H9 (cell line): Measurements from ENCODE around the gene FLOT2. TPM values are rescaled to one million over a fixed set of nuclear protein-coding genes. Genes with fewer than 3 reads are reported as not detected.

ENCODE experiments used
- DNase-seq: peaks from one replicate; pipeline ENCODE4 v3.0.0-alpha.2; 2017
- H2AFZ ChIP-seq: one replicate; pipeline ENCODE4 v1.6.1; 2013; ENCODE audit warnings: mild to moderate bottlenecking, low read length, control low read depth, moderate library complexity
- H2AK5ac ChIP-seq: 2 replicates; pipeline ENCODE4 v1.6.1; 2013; ENCODE audit warnings: low read length, control low read depth, mixed read lengths; ENCODE audit not compliant: insufficient read length
- H2BK120ac ChIP-seq: one replicate; pipeline ENCODE4 v1.6.1; 2013; ENCODE audit warnings: low read depth, mild to moderate bottlenecking, low read length, control low read depth, inconsistent platforms; ENCODE audit not compliant: poor library complexity, severe bottlenecking
- H2BK12ac ChIP-seq: 2 replicates; pipeline ENCODE4 v1.6.1; 2013; ENCODE audit warnings: low read length, control low read depth, mixed read lengths, low read depth; ENCODE audit not compliant: insufficient read length
- H2BK15ac ChIP-seq: 2 replicates; pipeline ENCODE4 v1.6.1; 2013; ENCODE audit warnings: low read depth, low read length, control low read depth
- H2BK20ac ChIP-seq: one replicate; pipeline ENCODE4 v1.6.1; 2013; ENCODE audit warnings: low read depth, mild to moderate bottlenecking, low read length, control low read depth, inconsistent platforms; ENCODE audit not compliant: poor library complexity, severe bottlenecking
- H2BK5ac ChIP-seq: 2 replicates; pipeline ENCODE4 v1.6.1; 2013; ENCODE audit warnings: low read length, control low read depth, mixed read lengths; ENCODE audit not compliant: insufficient read length
- H3K14ac ChIP-seq: 2 replicates; pipeline ENCODE4 v1.6.1; 2013; ENCODE audit warnings: low read length, control low read depth; ENCODE audit not compliant: insufficient read depth
- H3K18ac ChIP-seq: 2 replicates; pipeline ENCODE4 v1.6.1; 2013; ENCODE audit warnings: low read depth, mild to moderate bottlenecking, mixed read lengths, low read length, control low read depth; ENCODE audit not compliant: insufficient read length
- H3K23ac ChIP-seq: 2 replicates; pipeline ENCODE4 v1.6.1; 2013; ENCODE audit warnings: low read length, control low read depth, mixed read lengths, low read depth; ENCODE audit not compliant: insufficient read length
- H3K23me2 ChIP-seq: 2 replicates; pipeline ENCODE4 v1.6.1; 2013; ENCODE audit warnings: low read depth, mild to moderate bottlenecking, mixed read lengths, low read length, control low read depth; ENCODE audit not compliant: insufficient read length, poor library complexity, severe bottlenecking
- H3K27ac ChIP-seq: 2 replicates; pipeline ENCODE4 v1.5.1; 2013; ENCODE audit warnings: low read length, control low read depth, mixed read lengths, low read depth; ENCODE audit not compliant: insufficient read length
- H3K27me3 ChIP-seq: 2 replicates; pipeline ENCODE4 v1.6.1; 2013; ENCODE audit warnings: low read length, control low read depth, inconsistent platforms; ENCODE audit not compliant: insufficient read depth
- H3K4ac ChIP-seq: 2 replicates; pipeline ENCODE4 v1.6.1; 2013; ENCODE audit warnings: low read depth, mild to moderate bottlenecking, control low read depth, inconsistent platforms, low read length, moderate library complexity
- H3K4me1 ChIP-seq: 2 replicates; pipeline ENCODE4 v1.6.1; 2013; ENCODE audit warnings: low read length, control low read depth, inconsistent platforms; ENCODE audit not compliant: insufficient read depth
- H3K4me2 ChIP-seq: 2 replicates; pipeline ENCODE4 v1.6.1; 2013; ENCODE audit warnings: low read length, control low read depth, mixed read lengths; ENCODE audit not compliant: insufficient read length, insufficient read depth
- H3K56ac ChIP-seq: 2 replicates; pipeline ENCODE4 v1.6.1; 2013; ENCODE audit warnings: low read depth, mild to moderate bottlenecking, mixed read lengths, low read length, control low read depth; ENCODE audit not compliant: insufficient read length
- H3K79me1 ChIP-seq: 2 replicates; pipeline ENCODE4 v1.6.1; 2013; ENCODE audit warnings: low read depth, mild to moderate bottlenecking, moderate library complexity, low read length, control low read depth, inconsistent platforms; ENCODE audit not compliant: insufficient read depth, poor library complexity, severe bottlenecking
- H3K79me2 ChIP-seq: 2 replicates; pipeline ENCODE4 v1.6.1; 2013; ENCODE audit warnings: low read length, control low read depth, inconsistent platforms; ENCODE audit not compliant: insufficient read depth
- H3K9ac ChIP-seq: 2 replicates; pipeline ENCODE4 v1.6.1; 2013; ENCODE audit warnings: low read length, control low read depth, mixed read lengths; ENCODE audit not compliant: insufficient read length; ENCODE audit errors: extremely low read depth
- H3K9me3 ChIP-seq: one replicate; pipeline ENCODE4 v1.6.1; 2013; ENCODE audit warnings: low read depth, low read length, inconsistent platforms; ENCODE audit not compliant: control insufficient read depth
- H3T11ph ChIP-seq: one replicate; pipeline ENCODE4 v1.6.1; 2013; ENCODE audit warnings: mild to moderate bottlenecking, low read length, control low read depth, inconsistent platforms
- H4K20me1 ChIP-seq: one replicate; pipeline ENCODE4 v1.6.1; 2013; ENCODE audit not compliant: control insufficient read depth, insufficient read length, insufficient read depth
- H4K5ac ChIP-seq: 2 replicates; pipeline ENCODE4 v1.6.1; 2013; ENCODE audit warnings: low read depth, mild to moderate bottlenecking, mixed read lengths, low read length, control low read depth; ENCODE audit not compliant: insufficient read length
- H4K8ac ChIP-seq: replicated peaks from 2 replicates; pipeline ENCODE4 v1.6.1; 2013; ENCODE audit warnings: low read length, control low read depth, mixed read lengths, low read depth; ENCODE audit not compliant: insufficient read length
- H4K91ac ChIP-seq: 2 replicates; pipeline ENCODE4 v1.6.1; 2013; ENCODE audit warnings: low read depth, mild to moderate bottlenecking, moderate library complexity, mixed read lengths, low read length, control low read depth; ENCODE audit not compliant: insufficient read length
- H3K27ac Mint-ChIP-seq, 3 experiments: 2 replicates in 2 of 3; 3 replicates in 1 of 3; pipeline ENCODE4 v1.8.0; 2020 to 2021; ENCODE audit warnings: mixed read lengths in 3 of 3, mild to moderate bottlenecking in 1 of 3, moderate library complexity in 1 of 3
- H3K27me3 Mint-ChIP-seq: 2 replicates; pipeline ENCODE4 v1.8.0; 2021; ENCODE audit warnings: low read depth, mild to moderate bottlenecking, moderate library complexity, mixed read lengths
- H3K36me3 Mint-ChIP-seq, 3 experiments: 2 replicates in 2 of 3; 3 replicates in 1 of 3; pipeline ENCODE4 v1.8.0; 2020 to 2021; ENCODE audit warnings: low read depth in 3 of 3, mixed read lengths in 3 of 3; ENCODE audit not compliant: insufficient read depth in 1 of 3
- H3K4me1 Mint-ChIP-seq, 2 experiments: 2 replicates each; pipeline ENCODE4 v1.8.0; 2020; ENCODE audit warnings: mixed read lengths in 2 of 2
- H3K4me3 Mint-ChIP-seq, 2 experiments: 2 replicates in 1 of 2; 3 replicates in 1 of 2; pipeline ENCODE4 v1.8.0; 2020 to 2021; ENCODE audit warnings: mild to moderate bottlenecking in 2 of 2, mixed read lengths in 2 of 2, moderate library complexity in 1 of 2
- H3K9me3 Mint-ChIP-seq, 2 experiments: 2 replicates in 1 of 2; 3 replicates in 1 of 2; pipeline ENCODE4 v1.8.0; 2020; ENCODE audit warnings: mild to moderate bottlenecking in 2 of 2, mixed read lengths in 2 of 2, moderate library complexity in 1 of 2
- CTCF ChIP-seq: fragments of 200-600 bp; sonication (generic); conservative IDR thresholded peaks from 3 replicates; pipeline ENCODE4 v1.8.0; 2021; ENCODE audit warnings: antibody characterized with exemption, mild to moderate bottlenecking
- WGBS: extraction: QIAGEN DNeasy Blood & Tissue Kit; methylation state at CpG from one replicate; pipeline ENCODE4 v1.1.7; 2013; ENCODE audit warnings: missing lambda C conversion rate, low lambda C conversion rate, mixed read lengths; ENCODE audit not compliant: insufficient read length; ENCODE audit errors: extremely low coverage; 5-methylcytosine and 5-hydroxymethylcytosine counted together
- total RNA-seq: library from RNA; stranded (reverse); gene quantifications from 2 replicates; pipeline ENCODE4 v1.2.1, GENCODE V29; 2021

FLOT2 gene
- total RNA-seq, 1 experiment from 2014 or later = 173 TPM

GRCh38 chr17:28907709-28908475 is 10.4 kb upstream of the FLOT2 start:
- peak overlapping the region in 1 of 3 experiments; percentile 79; a peak in 3 of 7 replicates for H3K27ac Mint-ChIP-seq
- no peak overlapping the region for H3K18ac ChIP-seq
- no peak for DNase-seq
- H3T11ph ChIP-seq = no peak overlapping the region
- peaks cover 5% of the 10 kb centered on the region; the same call in 1 of the 2 replicates for H3K4me1 ChIP-seq
- no peaks in the 10 kb centered on the region for H3K27me3 Mint-ChIP-seq
- no peak overlapping the region for H2AFZ ChIP-seq
- H3K56ac ChIP-seq = no peak overlapping the region
- H3K4me3 Mint-ChIP-seq = no peak overlapping the region
- H3K4me2 ChIP-seq = no peak overlapping the region
- H2BK15ac ChIP-seq = no peak overlapping the region
- no peaks in the 10 kb centered on the region for H3K23me2 ChIP-seq
- H4K91ac ChIP-seq = no peak overlapping the region
- H2BK20ac ChIP-seq = no peak overlapping the region
- H2BK12ac ChIP-seq = no peak overlapping the region
- no peak overlapping the region for H4K5ac ChIP-seq
- H2BK120ac ChIP-seq = no peak overlapping the region
- no peak overlapping the region for H3K4ac ChIP-seq
- no peaks in the 10 kb centered on the region for H3K27me3 ChIP-seq
- no CpG with 5 or more reads among the region's 3 CpGs for WGBS
- peaks cover 25 to 46% of the 10 kb centered on the region in 2 experiments for H3K4me1 Mint-ChIP-seq
- H2BK5ac ChIP-seq = no peak overlapping the region
- TF ChIP-seq CTCF = no peak
- no peaks in the 10 kb centered on the region for H4K20me1 ChIP-seq
- no peaks in the 10 kb centered on the region for H3K79me2 ChIP-seq
- H3K79me1 ChIP-seq = no peaks in the 10 kb centered on the region
- no peak overlapping the region for H2AK5ac ChIP-seq
- H3K9me3 ChIP-seq = no peaks in the 10 kb centered on the region
- no peak overlapping the region for H3K27ac ChIP-seq
- peaks cover 0 to 3% of the 10 kb centered on the region in 2 experiments; a peak in 1 of 5 replicates for H3K9me3 Mint-ChIP-seq
- no peak overlapping the region for H3K14ac ChIP-seq
- H4K8ac ChIP-seq = no peak overlapping the region
- H3K23ac ChIP-seq = no peak overlapping the region
- no peak overlapping the region for H3K9ac ChIP-seq
- peaks cover 50 to 77% (median 61%) of the 10 kb centered on the region in 3 experiments for H3K36me3 Mint-ChIP-seq
